ENCODE results near the gene OLIG1.
A peak's percentile ranks its signal among the peaks of the same experiment; 100 is the strongest.

Gene OLIG1

DNA sequence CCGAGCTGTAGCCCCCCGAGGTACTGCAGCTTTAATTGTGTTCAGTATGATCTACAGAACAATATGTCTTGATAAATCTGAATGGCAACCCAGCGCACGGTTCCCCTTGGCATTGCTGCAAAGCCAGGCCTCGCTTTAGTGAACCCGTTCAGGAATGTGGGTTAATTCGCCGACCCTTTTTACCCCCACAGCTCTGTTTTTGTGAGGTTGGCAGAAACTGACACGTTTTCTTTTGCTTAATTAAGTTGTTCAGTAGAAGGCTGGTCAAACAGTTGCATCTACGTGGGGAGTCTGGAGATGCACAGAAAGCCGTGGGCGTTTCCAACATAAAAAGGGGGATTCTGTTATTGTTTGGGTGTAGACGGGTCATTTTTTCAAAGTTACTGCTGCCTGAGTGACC lies 43.2 kb downstream of the OLIG1 start:
- DNase-seq (ENCODE audit: low read depth in 1 of 2, low spot score in 1 of 2) = no peak
- Histone ChIP-seq H3K27ac (replicated peaks) (no peak overlapping the region), H3K4me3 (replicated peaks; ENCODE audit: insufficient read depth, low read length) (no peak overlapping the region), H3K27me3 (ENCODE audit: insufficient read depth, poor library complexity, severe bottlenecking) (no peaks in the 10 kb centered on the region)
- TF ChIP-seq, protein P1, sequence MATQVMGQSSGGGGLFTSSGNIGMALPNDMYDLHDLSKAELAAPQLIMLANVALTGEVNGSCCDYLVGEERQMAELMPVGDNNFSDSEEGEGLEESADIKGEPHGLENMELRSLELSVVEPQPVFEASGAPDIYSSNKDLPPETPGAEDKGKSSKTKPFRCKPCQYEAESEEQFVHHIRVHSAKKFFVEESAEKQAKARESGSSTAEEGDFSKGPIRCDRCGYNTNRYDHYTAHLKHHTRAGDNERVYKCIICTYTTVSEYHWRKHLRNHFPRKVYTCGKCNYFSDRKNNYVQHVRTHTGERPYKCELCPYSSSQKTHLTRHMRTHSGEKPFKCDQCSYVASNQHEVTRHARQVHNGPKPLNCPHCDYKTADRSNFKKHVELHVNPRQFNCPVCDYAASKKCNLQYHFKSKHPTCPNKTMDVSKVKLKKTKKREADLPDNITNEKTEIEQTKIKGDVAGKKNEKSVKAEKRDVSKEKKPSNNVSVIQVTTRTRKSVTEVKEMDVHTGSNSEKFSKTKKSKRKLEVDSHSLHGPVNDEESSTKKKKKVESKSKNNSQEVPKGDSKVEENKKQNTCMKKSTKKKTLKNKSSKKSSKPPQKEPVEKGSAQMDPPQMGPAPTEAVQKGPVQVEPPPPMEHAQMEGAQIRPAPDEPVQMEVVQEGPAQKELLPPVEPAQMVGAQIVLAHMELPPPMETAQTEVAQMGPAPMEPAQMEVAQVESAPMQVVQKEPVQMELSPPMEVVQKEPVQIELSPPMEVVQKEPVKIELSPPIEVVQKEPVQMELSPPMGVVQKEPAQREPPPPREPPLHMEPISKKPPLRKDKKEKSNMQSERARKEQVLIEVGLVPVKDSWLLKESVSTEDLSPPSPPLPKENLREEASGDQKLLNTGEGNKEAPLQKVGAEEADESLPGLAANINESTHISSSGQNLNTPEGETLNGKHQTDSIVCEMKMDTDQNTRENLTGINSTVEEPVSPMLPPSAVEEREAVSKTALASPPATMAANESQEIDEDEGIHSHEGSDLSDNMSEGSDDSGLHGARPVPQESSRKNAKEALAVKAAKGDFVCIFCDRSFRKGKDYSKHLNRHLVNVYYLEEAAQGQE (IDR thresholded peaks at IDR 0.05; ENCODE audit: insufficient replicate concordance, low read depth) = no peak
- TF ChIP-seq GABPA (IDR thresholded peaks at IDR 0.05; ENCODE audit: low read depth) (no peak), SPI1 (IDR thresholded peaks at IDR 0.05; ENCODE audit: borderline replicate concordance, low read depth) (no peak), POLR2AphosphoS5 (IDR thresholded peaks at IDR 0.05; ENCODE audit: low read depth) (no peak)
- TF ChIP-seq, protein P2, sequence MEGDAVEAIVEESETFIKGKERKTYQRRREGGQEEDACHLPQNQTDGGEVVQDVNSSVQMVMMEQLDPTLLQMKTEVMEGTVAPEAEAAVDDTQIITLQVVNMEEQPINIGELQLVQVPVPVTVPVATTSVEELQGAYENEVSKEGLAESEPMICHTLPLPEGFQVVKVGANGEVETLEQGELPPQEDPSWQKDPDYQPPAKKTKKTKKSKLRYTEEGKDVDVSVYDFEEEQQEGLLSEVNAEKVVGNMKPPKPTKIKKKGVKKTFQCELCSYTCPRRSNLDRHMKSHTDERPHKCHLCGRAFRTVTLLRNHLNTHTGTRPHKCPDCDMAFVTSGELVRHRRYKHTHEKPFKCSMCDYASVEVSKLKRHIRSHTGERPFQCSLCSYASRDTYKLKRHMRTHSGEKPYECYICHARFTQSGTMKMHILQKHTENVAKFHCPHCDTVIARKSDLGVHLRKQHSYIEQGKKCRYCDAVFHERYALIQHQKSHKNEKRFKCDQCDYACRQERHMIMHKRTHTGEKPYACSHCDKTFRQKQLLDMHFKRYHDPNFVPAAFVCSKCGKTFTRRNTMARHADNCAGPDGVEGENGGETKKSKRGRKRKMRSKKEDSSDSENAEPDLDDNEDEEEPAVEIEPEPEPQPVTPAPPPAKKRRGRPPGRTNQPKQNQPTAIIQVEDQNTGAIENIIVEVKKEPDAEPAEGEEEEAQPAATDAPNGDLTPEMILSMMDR (IDR thresholded peaks at IDR 0.05; ENCODE audit: insufficient read depth, low read length) = no peak

DNA sequence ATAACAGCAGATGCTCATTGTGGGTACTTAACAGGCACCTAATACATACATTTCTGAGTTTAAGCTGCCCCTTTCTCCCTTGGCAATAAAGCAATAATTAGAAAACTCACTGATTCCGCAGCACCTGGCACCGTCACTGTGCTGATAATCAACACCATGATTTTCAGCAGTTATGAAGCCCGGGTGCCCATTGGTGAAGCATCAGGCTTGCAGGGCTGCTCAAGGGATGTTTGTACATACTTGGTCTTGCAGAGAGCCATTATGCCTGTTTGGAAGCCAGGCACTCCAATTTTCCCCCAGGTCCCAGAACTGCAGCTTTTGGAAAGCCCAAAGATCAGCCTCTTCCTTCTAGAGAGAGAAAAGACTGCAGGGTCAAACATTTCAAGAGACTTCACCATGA lies 44.3 kb downstream of the OLIG1 start:
- TF ChIP-seq GABPA (IDR thresholded peaks at IDR 0.05; ENCODE audit: low read depth) (no peak), SPI1 (IDR thresholded peaks at IDR 0.05; ENCODE audit: borderline replicate concordance, low read depth) (no peak), POLR2AphosphoS5 (IDR thresholded peaks at IDR 0.05; ENCODE audit: low read depth) (no peak)
- TF ChIP-seq, protein P1 (IDR thresholded peaks at IDR 0.05; ENCODE audit: insufficient replicate concordance, low read depth) = no peak
- TF ChIP-seq, protein P2 (IDR thresholded peaks at IDR 0.05; ENCODE audit: insufficient read depth, low read length) = no peak
- Histone ChIP-seq H3K4me3 (replicated peaks; ENCODE audit: insufficient read depth, low read length) (no peak overlapping the region), H3K27me3 (ENCODE audit: insufficient read depth, poor library complexity, severe bottlenecking) (no peaks in the 10 kb centered on the region), H3K27ac (replicated peaks) (no peak overlapping the region)
- DNase-seq (ENCODE audit: low read depth in 1 of 2, low spot score in 1 of 2) = no peak

DNA sequence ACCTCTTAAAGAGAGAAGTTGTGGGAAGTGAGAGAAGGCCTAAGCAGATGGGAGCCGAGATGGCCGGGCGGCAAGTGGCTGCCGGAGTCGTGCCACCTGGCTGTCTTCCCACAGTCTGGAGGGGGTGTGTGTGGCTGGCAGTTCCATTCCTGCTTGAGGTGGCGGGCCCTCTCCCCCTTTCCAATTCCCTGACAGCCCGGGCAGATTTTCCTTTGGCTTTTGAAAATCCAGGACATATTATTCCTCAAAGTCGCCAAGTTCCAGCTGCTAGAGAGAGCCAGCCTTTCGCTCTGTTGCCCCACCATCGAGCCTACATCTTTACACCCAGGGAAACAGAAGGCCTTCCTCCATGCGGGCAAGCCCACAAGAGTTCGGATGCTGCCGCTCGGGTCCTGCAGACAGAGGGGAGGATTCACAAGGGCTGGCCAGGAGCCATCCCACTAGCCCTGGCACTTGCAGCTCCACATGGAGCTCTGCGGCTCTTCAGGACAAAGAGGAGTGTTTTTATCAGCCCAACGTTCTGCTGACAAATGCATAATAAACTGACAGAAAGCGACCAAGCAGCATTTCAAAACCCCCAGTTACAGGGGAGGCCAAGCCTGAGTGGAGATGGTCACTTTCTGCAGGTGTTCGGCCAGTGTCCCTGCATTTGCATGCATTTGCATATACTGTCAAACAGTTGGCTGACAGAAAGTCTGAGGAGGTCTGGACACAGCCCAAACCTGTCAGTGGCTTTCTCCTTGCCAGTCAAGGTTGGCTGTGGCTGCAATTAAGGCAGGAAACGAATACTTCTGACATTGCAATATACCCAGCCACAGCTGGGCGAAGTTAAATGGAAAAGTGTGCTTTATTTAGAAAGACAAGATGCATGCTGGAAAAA lies 45.9 kb downstream of the OLIG1 start:
- DNase-seq (ENCODE audit: low read depth in 1 of 2, low spot score in 1 of 2) = peak in 1 of 2 experiments; percentile 19
- Histone ChIP-seq H3K4me3 (replicated peaks; ENCODE audit: insufficient read depth, low read length) (no peak overlapping the region), H3K27ac (replicated peaks) (no peak overlapping the region), H3K27me3 (ENCODE audit: insufficient read depth, poor library complexity, severe bottlenecking) (no peaks in the 10 kb centered on the region)
- TF ChIP-seq POLR2AphosphoS5 (IDR thresholded peaks at IDR 0.05; ENCODE audit: low read depth) = 0 out of 2 replicates have a peak, but pooled peaks have one; percentile 13
- TF ChIP-seq, protein P2 (IDR thresholded peaks at IDR 0.05; ENCODE audit: insufficient read depth, low read length) = no peak
